Stimulated activated CD4-positive, alpha-beta T cell treated with anti-CD3 and anti-CD28 coated beads, Interleukin-4, amount 100 ng/mL, for 48 hours (primary cell): ENCODE data around the gene ZMIZ1.

Experiments
- DNase-seq, 2 donors: peaks; one replicate each; pipeline ENCODE4 v3.0.0-alpha.2; 2020; ENCODE audit warnings: low read depth in 2 of 2

The ZMIZ1 gene

DNA sequence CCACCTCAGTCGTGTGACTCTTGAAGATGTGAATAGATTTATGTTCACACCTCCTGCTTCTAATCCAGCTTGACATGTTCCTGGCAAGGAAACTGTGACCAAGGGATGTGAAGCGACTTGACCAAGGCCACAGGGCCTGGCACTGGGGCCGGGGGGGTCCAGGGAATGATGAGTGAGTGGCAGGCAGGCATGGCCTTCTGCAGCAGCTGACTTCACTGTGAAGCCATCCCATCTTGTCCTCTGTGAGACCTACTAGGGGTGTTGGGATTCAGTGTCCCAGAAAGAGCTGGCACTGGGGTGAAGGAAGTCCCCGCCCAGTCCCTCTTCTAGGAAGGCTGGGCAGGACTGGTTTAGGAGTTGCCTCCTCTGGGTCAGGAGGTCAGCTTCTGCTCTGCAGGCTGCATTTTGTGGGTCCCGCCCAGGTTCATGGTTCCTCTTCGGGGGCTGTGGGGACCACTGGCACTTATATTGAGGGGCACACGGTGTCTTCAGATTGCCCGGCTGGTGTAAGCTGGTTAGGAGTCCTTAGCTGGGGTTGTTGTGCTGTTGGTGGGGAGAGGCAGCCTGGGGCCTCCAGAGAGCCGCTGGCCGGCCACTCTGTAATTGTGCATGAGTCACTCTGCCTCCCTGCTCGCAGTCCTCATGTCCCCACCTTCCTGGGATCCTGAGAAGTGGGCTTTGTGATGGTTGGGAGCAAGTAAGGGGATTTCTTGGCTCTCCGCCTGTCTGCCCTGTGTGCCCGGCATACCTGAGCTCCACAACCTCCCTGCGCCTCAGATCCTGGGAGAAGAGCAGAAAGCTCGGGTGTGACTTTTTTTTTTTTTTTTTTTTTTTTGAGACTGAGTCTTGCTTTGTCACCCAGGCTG is 11.0 kb downstream of the ZMIZ1 start:
- no peak for DNase-seq

DNA sequence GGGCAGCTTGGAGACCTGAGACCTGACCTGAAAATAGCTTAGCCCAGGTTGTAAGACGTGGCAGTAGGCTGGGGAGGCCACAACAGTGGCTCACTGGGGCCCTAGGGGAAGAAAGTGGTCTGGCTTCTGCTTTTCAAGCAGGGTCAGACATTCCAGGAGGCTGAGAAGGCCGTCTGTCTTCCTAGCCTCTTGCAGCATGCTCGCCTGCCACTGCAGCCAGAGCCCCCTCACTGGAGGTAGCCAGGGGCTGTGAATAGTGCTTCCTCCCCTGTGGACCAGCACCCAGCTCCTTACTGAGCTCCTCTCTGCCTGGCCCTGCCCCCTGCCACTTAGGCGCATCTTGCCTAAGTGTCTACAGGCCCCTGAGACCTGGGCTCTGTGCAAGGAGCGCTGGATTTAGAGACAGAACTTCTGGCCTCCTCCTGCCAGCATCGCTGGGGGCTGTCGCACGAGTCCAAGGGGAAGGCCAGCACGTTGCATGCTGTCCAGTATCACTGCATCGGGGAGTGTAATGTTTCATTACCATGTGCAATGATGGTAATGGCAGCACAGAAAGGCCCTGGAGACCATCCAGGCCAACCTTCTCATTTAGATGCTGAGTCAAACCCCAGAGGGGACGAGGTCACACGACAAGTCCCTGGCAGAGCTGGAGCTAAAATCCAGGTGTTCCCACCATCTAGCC is 12.7 kb downstream of the ZMIZ1 start:
- DNase-seq: no peak

DNA sequence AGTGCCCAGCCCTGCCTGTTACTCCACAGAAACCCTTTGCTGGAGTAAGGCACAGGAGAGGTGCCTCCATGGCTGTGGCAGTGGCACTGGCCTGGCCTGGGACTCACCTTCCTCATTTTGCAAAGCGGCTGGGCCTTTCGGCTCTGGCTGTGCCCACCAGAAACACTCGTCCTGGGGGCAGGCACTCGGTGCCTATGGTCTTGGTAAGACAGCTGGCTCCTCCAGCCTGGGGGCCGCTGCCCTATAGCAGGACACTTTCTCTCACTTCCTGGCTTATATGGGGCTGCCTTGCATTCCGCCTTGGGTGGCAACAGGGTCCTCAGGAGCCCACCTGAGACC is 13.2 kb downstream of the ZMIZ1 start:
- DNase-seq: no peak

DNA sequence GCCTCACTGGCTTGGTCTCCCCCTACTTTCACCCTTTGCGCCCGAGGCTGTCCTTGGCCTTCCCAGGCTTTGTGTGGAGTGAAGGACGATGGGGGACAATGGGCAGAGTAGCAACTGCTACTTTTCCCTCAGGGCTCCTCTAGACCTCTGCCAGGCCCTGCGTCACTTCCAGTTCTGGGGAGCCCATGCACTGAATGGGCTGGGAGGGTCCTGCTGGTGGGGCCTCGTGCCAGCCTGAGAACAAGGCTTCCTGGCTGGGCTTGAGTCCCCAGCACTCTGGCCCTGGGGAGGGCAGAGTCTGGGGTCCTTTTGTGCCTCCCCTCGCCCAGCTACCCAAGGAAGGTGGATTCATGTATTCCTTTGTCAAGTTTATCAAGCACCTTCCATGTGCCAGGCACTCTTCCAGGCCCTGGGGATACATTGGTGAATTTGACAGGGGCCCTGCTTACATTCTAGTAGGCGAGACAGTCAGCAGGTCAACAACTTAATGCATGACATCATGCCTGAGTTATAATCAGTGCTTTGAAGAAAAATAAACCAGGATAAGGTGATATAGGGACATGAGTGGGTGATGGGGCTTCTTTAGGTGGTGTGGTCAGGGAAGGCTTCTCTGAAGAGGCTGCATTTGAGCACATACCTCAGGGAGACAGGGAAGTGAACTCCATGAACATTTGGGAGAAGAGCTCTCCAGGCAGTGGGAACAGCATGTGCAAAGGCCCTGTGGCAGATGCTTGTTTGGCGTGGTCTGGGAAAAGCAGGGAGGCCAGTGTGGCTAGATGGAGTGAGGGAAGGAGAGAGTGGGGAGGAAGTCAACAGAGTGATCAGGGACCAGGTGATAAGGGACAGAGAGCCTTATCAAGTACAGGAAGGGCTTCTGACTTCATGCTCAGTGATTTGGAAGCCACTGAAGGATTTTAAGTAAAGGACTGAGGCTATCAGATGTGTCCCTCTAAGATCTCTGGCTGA is 14.1 kb downstream of the ZMIZ1 start:
- DNase-seq: no peak

DNA sequence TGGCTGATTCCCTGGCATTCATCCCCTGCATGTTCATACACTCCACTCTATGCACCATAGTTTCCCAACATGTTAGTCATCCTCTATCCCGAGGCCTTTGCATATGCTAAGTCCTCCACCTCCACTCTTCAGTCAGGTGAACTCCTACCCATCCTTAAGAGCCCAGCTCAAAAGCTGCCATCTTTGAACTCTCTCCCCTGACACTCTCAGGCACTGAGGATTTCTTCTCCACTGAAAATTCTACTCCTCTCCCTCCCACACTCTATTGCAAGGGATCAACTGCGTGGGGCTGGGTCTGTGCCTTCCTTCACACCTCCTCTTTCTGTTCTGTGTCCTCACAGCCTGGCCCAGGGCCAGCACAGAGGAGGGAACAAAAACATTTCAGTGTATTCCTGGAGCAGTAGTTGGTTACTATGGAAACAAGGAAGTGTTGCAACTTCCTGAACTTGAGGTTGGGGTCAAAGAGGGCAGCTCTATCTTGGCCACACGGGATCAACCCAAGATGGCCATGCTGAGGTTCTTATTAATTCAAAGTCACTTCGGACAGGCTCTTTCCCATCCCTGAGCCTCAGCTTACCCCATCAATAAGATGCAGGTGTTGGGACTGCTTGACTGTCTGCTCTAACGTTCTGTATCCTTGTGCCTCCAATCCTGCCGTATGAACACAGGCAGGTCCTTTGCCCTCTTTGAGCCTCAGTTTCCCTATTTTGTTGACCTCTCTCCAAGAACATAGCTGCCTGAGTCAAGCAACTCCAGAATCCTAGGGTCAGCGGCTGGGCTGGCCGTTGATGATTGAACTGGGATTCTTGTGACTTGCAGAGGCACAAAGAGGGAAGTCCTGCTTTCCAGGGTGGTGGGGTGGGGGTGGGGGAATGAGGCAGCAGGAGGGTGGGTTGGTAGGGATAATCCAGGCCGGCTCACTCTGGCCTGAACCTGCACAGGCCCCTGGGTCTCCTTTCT is 15.5 kb downstream of the ZMIZ1 start:
- DNase-seq: no peak

DNA sequence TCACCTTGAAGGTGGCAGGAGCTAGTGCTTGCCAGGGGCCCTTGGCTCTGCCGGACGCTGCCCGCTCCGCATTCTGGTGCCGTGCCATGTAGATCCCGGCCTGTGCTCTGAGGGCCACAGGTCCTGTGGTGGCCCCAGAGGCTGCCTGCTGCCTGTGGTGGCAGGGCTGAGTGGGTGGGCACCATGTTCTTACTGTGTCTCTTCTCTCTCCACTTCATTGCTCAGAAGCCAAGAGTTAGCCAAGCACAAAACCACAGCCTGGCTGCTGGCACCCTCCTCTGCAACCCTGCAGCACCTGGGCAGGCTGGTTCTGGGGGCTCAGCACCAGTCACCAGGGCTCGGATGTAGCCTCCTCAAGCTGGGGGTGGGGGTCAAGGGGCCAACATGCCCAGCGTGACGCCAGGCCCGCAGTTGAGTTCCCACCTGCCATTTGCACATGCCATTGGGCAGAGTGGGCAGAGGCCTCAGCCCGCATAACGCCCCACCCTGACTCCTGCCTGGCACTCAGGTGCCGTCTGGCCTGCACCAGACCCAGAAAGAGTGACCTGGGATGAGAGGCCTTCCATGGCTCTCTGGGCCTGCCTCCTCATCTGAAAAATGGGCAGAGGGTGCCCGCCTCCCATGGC is 16.3 kb downstream of the ZMIZ1 start:
- no peak for DNase-seq

DNA sequence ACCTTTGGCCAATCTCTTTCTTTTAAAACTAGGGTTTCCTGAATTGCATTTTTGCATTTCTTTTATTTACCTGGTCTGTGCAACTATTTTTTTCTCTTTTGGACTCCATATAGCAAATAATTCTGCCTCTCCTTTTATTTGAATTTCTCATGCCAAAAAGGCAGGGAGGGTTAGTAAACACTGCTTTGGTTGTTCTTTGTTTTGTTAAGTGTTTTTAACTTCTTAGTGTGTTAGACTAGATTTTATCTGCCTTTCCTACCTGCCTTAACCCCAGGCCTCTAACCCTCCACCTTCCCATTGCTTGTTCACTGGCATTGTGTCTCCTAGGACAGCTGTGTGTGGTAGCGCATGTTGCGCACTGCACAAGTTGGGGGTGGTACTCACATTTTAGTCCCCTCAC is 18.1 kb downstream of the ZMIZ1 start:
- DNase-seq: no peak

DNA sequence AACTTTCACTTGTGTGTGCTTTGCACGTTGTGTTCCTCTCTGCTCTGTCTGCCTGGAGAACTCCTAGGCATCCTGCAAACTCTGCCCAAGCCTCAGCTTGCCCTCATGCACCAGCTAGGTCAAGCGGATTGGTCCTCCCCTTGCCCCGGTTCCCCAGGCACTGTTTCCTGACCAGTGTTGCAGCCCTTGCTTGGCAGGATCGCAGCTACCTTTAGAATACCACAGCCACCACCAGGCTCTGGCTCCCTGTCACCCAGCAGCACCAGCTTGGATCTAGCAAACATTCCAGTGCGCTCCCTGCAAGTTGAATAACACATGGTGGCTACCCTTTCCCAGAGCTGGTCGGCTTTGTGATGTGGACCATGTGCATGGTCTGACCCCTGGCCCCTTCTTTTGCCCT is 19.0 kb downstream of the ZMIZ1 start:
- DNase-seq: no peak

DNA sequence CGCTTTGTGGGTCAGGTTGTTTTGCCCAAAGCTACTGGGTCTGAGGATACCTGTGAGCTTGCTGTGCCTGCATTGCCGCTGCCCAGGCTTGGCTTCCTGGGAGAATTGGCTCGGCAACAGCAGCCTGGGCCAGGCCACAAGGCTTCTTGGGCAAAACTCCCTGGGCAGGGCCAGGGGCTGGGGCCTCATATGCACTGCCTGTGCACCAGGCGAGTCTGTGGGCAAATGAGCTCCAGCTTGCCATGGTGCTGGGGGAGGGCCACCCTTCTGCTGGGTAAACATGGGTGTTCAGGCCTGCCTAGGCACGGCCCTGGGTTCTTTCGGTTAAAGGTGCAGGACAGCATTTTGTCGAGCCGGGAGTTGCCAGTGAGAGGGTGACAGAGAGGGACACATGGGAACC is 19.4 kb downstream of the ZMIZ1 start:
- no peak for DNase-seq

DNA sequence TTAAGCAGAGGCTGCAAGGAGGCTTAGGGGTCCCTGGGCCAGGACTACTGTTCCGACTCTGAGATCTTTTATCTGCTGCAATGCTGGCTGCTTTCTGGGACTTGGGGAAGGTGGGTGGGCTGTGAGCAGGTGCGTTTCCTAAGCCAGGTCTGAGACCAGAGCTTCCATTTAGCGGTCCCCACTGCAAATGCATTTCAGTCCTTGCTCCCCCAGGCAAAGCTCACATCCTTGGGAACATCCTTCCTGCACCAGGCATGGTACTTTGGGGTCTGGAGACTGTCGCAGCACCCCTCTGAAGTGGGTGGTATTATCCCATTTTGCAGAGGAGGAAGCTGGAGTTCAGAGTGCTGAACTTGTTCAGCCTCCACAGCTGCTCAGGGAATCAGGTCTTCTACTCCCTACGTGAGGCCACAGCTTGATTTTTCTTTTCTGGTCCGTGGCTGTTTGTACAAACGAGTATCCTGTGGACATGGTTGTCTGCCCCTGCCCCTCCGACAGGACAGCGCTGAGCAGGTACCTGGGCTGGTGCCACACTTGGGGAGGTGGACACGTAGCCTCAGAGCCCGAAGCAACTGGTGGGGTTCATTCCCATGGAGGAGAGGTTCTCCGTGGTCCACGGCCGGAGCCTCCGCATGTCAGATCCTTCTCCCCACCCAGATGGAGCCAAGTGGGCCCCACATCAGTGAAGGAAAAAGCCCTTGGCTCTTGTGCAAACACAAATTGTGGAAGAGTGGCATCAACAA is 20.0 kb downstream of the ZMIZ1 start:
- no peak for DNase-seq

DNA sequence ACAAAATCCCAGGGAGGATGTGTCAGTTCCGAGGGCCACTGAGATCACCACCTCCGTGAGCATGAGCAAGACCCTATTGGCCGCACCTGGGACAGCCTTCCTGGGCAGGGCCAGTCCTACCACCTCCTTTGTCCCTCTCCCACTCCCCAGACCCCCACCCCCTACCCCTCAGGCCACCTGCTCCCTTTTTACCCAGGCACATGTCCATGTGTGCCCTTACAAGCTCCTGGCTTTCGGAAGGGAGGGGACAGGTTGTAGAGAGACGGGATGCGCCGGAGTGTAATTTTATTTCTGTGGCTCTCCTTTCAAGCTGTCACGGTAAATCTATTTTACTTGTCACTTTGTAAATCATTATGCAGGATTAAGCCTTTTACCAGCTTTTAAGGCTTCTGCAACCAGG is 20.9 kb downstream of the ZMIZ1 start:
- DNase-seq: no peak

DNA sequence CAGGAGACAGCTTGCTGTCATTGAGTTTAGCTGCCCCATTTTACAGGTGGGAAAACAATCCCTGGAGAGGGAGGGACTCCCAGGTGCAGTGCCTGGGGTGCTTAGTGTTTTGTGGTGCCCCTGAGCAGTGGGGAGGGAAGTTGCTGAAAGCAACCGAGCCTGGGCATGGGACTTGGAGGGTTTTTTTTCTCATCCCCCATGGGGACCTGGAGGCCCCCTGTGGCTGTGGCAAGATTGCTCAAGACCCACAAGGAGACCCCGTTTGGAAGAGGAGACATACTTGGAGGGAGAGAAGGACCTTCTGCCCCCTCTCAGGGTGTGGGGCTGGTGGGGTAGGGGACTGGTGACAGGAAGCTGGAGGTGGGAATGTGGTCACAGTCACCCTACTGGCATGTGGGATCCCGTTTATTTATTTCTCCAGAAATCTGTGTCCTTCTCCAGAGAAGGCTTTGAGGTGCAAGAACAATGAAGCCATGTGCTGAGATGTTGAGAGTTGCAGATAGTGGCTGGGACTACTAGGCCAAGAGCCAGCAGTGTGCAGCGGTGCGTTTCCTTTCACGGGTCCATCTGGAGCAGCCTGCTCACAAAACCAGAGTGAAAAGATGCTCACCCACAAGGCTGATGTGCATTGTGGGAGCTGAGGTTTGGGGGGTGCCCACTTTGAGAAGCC is 21.5 kb downstream of the ZMIZ1 start:
- no peak for DNase-seq

DNA sequence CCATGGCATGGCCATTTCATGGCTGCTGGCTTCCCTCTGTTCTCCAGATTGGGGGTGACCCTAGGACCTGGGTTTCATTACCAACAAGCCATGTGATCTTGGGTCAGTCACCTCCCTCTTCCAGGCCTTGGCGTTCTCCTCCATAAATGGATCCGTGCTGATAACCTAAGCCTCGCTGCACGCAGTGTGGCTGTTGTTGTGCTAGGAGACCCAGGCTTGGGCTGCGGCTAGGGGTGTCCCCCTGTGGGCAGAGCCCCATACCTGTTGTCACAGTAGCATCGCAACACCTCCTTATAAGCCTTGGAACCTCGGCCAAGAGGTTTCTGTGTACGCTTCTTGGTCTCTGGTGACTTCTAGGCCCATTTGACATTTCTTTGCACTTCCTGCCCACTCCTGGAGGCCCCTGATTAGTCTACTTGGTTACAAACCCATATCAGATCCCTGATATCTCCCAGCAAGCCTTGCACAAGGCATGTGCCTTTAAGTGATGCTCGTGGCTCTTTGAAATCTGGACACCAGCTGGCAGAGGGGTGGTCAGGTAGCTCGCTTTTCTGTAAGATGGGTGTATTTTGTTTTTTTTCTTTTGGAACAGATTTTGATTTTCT is 23.6 kb downstream of the ZMIZ1 start:
- no peak for DNase-seq

DNA sequence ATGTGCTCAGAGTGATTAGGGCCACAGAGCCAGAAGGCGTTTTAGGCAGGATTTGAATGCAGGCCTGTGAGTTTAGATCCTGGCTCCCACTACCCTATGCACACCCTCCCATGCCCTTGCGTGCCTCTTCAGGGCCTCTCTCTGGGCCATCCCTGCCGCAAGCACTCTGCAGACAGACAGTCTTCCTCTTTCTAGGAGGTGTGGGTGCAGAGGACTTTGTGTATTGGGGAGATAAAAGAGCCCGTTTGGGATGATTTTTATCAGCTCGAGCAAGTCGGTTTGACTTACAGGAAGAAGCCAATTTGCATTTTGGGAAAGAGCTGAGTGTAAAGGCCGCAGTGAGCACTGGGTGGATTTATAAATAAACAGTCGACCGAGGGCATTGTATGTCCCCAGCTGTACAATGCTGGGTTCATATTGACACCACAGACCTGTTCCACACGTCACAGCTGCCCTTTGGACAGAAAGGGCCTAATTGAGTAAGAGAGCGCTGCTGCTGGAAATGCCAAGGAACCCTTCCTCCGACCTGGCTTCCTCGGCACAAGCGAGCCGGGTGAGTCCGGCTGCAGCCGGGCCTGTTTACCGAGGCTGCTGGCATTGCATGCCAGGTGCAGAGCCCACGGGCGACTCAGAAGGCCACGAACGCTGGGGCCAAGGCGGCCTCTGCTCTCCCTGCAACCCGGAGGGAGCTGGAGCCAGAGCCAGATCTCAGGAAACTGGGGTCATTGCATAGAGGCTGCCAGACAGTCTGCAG is 25.1 kb downstream of the ZMIZ1 start:
- DNase-seq: no peak

DNA sequence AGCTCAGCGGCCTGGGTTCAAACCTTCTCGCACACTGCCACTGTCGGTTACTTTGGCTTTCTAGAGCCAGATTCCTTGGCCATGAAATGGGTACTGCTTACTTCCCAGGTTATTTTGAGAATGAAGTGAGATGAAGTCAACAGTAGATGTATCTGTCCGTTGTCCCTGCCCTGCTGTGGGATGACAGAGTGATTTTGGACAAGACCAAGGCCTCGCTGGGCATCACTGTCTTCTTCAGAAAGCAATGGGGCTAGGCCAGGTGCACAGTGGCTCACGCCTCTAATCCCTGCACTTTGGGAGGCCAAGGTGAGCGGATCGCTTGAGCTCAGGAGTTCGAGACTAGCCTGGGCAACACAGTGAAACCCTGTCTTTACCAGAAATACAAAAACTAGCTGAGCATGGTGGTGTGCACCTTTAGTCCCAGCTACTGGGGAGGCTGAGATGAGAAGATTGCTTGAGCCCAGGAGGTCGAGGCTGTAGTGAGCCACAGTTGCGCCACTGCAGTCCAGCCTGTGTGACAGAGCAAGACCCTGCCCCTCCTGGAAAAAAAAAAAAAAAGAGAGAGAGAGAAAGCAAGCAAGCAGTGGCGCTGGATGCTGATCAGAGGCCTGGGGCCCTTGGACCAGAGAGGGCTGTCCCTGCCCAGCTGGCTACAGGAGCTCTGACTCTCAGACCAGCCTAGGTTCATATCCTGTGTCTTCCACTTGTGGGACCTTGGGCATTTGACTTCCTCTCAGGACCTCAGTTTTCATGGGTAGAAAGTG is 25.8 kb downstream of the ZMIZ1 start:
- no peak for DNase-seq

DNA sequence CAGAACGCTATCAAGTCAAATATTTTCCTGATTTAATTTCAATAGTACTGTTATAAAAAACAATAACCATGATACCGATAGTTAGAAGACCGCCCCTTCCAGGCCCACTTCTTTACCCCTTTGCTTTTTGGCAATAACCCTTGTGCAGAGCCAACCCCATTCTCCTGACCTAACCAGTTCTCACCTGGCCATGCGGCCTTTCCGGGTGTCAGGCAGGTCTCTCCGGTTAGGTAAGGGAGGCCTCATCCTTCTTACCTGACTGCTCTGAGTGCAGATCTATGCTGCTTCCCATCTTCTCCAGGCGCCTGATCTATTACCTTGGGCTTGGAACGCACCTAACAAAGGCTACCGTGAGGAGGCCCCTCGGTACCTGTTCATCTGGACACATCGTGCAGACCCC is 26.6 kb downstream of the ZMIZ1 start:
- DNase-seq: no peak

DNA sequence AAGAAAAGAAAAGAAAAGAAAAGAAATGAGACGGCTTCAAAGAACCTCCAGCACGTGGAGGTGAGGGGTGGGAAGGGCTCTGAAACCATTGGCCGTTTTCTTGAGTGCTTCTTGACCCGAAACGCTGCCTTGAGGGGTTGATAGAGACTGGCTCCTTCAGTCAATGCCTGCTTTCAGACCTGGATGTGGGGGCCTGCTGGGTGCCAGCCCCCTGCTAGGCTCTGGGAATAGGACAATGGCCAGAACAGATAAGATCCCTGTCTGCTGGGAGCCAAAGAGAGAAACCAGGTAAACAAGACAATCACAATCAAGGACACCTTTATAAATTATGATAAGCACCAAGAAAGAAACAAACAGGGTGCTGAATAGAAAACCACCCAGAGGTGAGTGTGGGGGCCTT is 27.7 kb downstream of the ZMIZ1 start:
- DNase-seq: no peak
